T-cell (primary cell): ENCODE results near the gene TMEM163. TPM values are rescaled to one million over a fixed set of nuclear protein-coding genes. Genes with fewer than 3 reads are reported as not detected.
"Not testable (repeated sequence)": the region's sequence is repeated elsewhere in the genome, so short reads cannot be mapped to it uniquely, and the experiment has no call there.

Source experiments
- ATAC-seq, 4 experiments: fragments of 200-7000 bp in 3 of 4; fragments of 150-1000 bp in 1 of 4; cut with Tn5 transposase; replicated peaks in 1 of 4; 1 replicate in 3 of 4; 2 replicates in 1 of 4; pipeline ENCODE4 v1.10.0; 2021; ENCODE audit warnings: moderate library complexity in 3 of 4, mild to moderate bottlenecking in 2 of 4, moderate number of reproducible peaks in 1 of 4
- CTCF ChIA-PET, 2 donors: fragments of 300-600 bp; sonication (Branson Sonifier 250); formaldehyde crosslinking; loops; one replicate each; lab custom pipeline; 2022; ENCODE audit warnings: antibody characterized with exemption in 2 of 2; lab: Charles Lee
- POLR2A ChIA-PET, 2 donors: fragments of 300-600 bp; sonication (Branson Sonifier 250); formaldehyde crosslinking; loops; one replicate each; lab custom pipeline; 2022; ENCODE audit warnings: antibody characterized with exemption in 2 of 2; lab: Charles Lee
- DNase-seq, 35 experiments: peaks; one replicate each; pipeline versions ENCODE4 v3.0.0 to v3.0.0-alpha.2; 2013 to 2023
- H3K27ac ChIP-seq: one replicate; pipeline ENCODE4 v1.5.1; 2013; ENCODE audit warnings: low read length
- H3K27me3 ChIP-seq, 2 experiments: replicated peaks in 1 of 2; 1 replicate in 1 of 2; 2 replicates in 1 of 2; pipeline versions ENCODE4 v1.6.1 to v1.7.0; 2013; ENCODE audit warnings: low read length in 1 of 2, mixed read lengths in 1 of 2; ENCODE audit not compliant: control insufficient read depth in 2 of 2, insufficient read depth in 2 of 2; ENCODE audit errors: extremely low read depth in 1 of 2
- H3K36me3 ChIP-seq, 2 donors: 1 replicate in 1 of 2; 2 replicates in 1 of 2; pipeline versions ENCODE4 v1.6.1 to v1.7.0; 2013; ENCODE audit warnings: low read length in 1 of 2; ENCODE audit not compliant: control insufficient read depth in 2 of 2, insufficient read depth in 1 of 2; ENCODE audit errors: extremely low read depth in 1 of 2
- H3K4me1 ChIP-seq, 2 experiments: 1 replicate in 1 of 2; 2 replicates in 1 of 2; pipeline versions ENCODE4 v1.6.1 to v1.7.0; 2013; ENCODE audit warnings: low read length in 2 of 2, mixed read lengths in 1 of 2; ENCODE audit not compliant: insufficient read depth in 2 of 2, control insufficient read depth in 1 of 2; ENCODE audit errors: extremely low read depth in 1 of 2
- H3K4me3 ChIP-seq, 2 donors: 1 replicate in 1 of 2; 2 replicates in 1 of 2; pipeline versions ENCODE4 v1.5.1 to v1.7.0; 2013; ENCODE audit warnings: mild to moderate bottlenecking in 2 of 2, low read length in 1 of 2, moderate library complexity in 1 of 2; ENCODE audit not compliant: control insufficient read depth in 1 of 2; ENCODE audit errors: extremely low read depth in 1 of 2
- H3K9me3 ChIP-seq: 2 replicates; pipeline ENCODE4 v1.7.0; 2013
- H3K27ac Mint-ChIP-seq, 2 donors: one replicate each; pipeline ENCODE4 v1.8.0; 2020 to 2021; ENCODE audit warnings: mild to moderate bottlenecking in 2 of 2, mixed read lengths in 2 of 2
- H3K27me3 Mint-ChIP-seq, 2 donors: one replicate each; pipeline ENCODE4 v1.8.0; 2021 to 2022; ENCODE audit warnings: mixed read lengths in 2 of 2
- H3K36me3 Mint-ChIP-seq: one replicate; pipeline ENCODE4 v1.8.0; 2021; ENCODE audit warnings: mixed read lengths
- H3K4me1 Mint-ChIP-seq, 3 donors: one replicate each; pipeline ENCODE4 v1.8.0; 2020 to 2022; ENCODE audit warnings: mixed read lengths in 3 of 3, mild to moderate bottlenecking in 1 of 3
- H3K4me3 Mint-ChIP-seq, 3 donors: one replicate each; pipeline ENCODE4 v1.8.0; 2020 to 2022; ENCODE audit warnings: mild to moderate bottlenecking in 3 of 3, mixed read lengths in 3 of 3, moderate library complexity in 3 of 3
- H3K9me3 Mint-ChIP-seq, 3 donors: one replicate each; pipeline ENCODE4 v1.8.0; 2020 to 2022; ENCODE audit warnings: mixed read lengths in 3 of 3
- WGBS: methylation state at CpG from one replicate; pipeline ENCODE4 v1.1.5; 2013; ENCODE audit warnings: missing lambda C conversion rate; ENCODE audit not compliant: insufficient coverage; 5-methylcytosine and 5-hydroxymethylcytosine counted together
- total RNA-seq, 35 experiments: library from RNA in 6 of 35; stranded (reverse) in 6 of 35; fragments of 120-200 nt in 1 of 35; gene quantifications; one replicate each; pipeline versions ENCODE4 v1.2.1 to v1.2.4 and lab custom pipeline; 2013 to 2026

Gene TMEM163
- total RNA-seq, 5 donors from 2014 or later (not counting 1 experiment from before 2014, with no cell fraction given), result 0.18 to 0.73 (median 0.35) TPM

DNA sequence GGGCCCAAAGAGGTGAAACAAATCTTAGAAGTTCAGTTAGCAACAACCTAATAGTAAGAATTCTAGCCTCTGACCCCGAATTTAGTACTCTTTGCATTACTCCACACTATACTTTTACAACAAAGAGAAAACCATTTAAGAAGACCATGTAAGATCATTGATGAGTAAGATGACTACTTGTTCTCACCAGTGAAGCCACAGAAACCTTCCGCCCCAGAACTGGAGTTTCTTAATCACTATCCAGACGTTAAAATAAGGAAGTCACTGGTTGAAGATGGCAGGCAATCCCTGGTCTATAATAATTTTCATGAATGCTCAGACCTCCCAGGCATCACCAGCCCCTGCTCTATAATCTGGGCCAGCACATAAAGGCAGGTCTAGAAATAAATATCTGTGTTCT lies 95.0 kb downstream of the TMEM163 start:
- H3K27me3 ChIP-seq, result no peaks in the 10 kb centered on the region
- peaks cover under 1 to 11% (median 9%) of the 10 kb centered on the region in 3 donors for H3K9me3 Mint-ChIP-seq
- H3K27ac ChIP-seq, result no peak overlapping the region
- H3K4me3 Mint-ChIP-seq, result no peak overlapping the region
- H3K4me1 ChIP-seq, result no peaks in the 10 kb centered on the region
- ATAC-seq (no peak), DNase-seq (no peak)
- ChIA-PET POLR2A (no interaction called here), CTCF (no interaction called here)
- H3K36me3 ChIP-seq, result no peaks in the 10 kb centered on the region
- WGBS, result no CpG with 5 or more reads among the region's 3 CpGs
- peaks cover 0 to 4% of the 10 kb centered on the region in 2 donors for H3K27me3 Mint-ChIP-seq
- no peaks in the 10 kb centered on the region for H3K36me3 Mint-ChIP-seq
- H3K9me3 ChIP-seq, result no peaks in the 10 kb centered on the region
- no peak overlapping the region for H3K4me3 ChIP-seq
- no peak overlapping the region for H3K27ac Mint-ChIP-seq
- no peaks in the 10 kb centered on the region for H3K4me1 Mint-ChIP-seq

DNA sequence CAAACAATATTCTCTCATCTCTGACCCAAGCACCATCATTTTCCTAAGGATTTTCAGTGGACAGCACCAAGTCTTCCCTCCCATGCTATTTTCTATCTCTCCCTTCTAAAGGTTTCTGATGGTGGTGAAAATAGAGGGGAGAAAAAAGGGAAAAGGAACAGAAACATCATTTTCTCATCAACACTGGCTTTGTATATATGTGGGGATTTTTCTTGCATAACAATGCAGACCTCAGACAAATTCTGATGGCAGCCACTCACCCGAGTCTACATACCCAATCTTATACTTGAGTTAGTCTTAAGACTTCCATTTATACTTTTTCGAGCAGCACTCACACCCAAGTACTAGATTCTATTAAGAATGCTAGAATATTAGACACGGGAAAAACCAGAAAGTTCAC lies 95.8 kb downstream of the TMEM163 start:
- no peaks in the 10 kb centered on the region for H3K4me1 ChIP-seq
- no peaks in the 10 kb centered on the region for H3K36me3 Mint-ChIP-seq
- peaks cover 3 to 16% (median 13%) of the 10 kb centered on the region in 3 donors for H3K9me3 Mint-ChIP-seq
- no peaks in the 10 kb centered on the region for H3K27me3 ChIP-seq
- H3K27ac Mint-ChIP-seq, result peak overlapping the region in 1 of 2 donors; percentile 39
- no peaks in the 10 kb centered on the region for H3K36me3 ChIP-seq
- WGBS, result no CpG with 5 or more reads among the region's 3 CpGs
- H3K27ac ChIP-seq, result no peak overlapping the region
- no peaks in the 10 kb centered on the region for H3K9me3 ChIP-seq
- no peak overlapping the region for H3K4me3 ChIP-seq
- ATAC-seq (no peak), DNase-seq (no peak)
- ChIA-PET CTCF (no interaction called here), POLR2A (no interaction called here)
- H3K27me3 Mint-ChIP-seq, result peaks cover 0 to 4% of the 10 kb centered on the region in 2 donors
- H3K4me1 Mint-ChIP-seq, result no peaks in the 10 kb centered on the region
- H3K4me3 Mint-ChIP-seq, result no peak overlapping the region

DNA sequence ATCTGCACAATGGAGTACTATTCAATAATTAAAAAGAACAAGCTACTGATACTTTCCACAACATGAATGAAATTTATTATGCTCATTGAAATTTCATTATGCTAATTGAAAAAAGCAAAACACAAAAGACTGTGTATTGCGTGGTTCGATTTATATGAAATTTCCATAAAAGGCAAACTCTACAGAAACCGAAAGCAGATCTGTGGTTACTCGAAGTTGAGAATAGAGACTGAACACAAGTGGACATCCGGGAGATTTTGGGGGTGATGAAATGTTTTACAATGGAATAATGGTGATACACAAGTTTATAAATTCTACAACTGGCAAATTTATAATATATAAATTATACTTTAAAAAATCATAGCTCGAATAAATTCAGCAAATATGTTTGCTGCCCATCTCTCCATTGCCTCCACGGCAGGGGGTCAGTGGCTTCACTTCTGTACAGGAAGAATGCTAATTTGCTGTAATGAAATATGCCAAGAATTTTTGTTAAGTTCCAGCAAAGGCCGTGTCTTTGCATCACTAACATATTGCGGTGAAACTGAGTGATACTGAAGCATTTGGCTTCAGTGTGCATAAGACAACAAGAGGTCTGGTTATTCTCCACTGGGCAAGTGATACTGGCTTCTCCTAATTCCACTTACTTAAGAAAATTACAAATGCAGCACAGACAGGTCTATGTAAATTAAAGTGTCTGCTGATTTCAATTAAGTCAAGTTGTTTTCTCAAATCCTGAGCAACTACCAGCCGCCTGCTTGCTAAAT lies 96.7 kb downstream of the TMEM163 start:
- Mint-ChIP-seq H3K9me3 (peaks cover 3 to 16% (median 13%) of the 10 kb centered on the region in 3 donors), H3K27me3 (peaks cover 0 to 4% of the 10 kb centered on the region in 2 donors), H3K4me3 (no peak overlapping the region), H3K36me3 (no peaks in the 10 kb centered on the region), H3K27ac (no peak overlapping the region), H3K4me1 (no peaks in the 10 kb centered on the region)
- Histone ChIP-seq H3K4me1 (no peaks in the 10 kb centered on the region), H3K27ac (no peak overlapping the region), H3K36me3 (no peaks in the 10 kb centered on the region), H3K4me3 (no peak overlapping the region), H3K27me3 (no peaks in the 10 kb centered on the region), H3K9me3 (no peaks in the 10 kb centered on the region)
- no peak for ATAC-seq
- peak in 1 of 35 experiments; percentile 29 for DNase-seq
- 100% methylated on average over 1 of the region's 10 CpGs for WGBS
- ChIA-PET CTCF (no interaction called here), POLR2A (no interaction called here)

DNA sequence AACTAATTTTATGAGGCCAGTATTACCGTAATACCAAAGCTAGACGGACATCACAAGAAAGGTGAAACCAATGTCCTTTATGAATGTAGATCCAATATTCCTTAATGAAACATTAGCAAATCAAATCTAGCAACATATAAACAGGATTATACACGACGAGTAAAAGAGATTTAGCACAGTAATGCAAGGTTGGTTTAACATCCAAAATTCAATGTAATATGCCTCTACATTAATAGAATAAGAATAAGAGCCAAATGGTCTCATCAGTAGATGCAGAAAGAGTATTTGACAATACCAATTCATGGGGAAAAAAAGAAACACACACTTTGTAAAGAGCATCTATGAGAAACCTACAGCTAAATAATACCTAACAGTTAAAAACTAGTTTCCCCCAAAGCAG lies 99.5 kb downstream of the TMEM163 start:
- DNase-seq (no peak), ATAC-seq (no peak)
- H3K9me3 Mint-ChIP-seq, result peaks cover 3 to 16% (median 13%) of the 10 kb centered on the region in 3 donors
- Histone ChIP-seq H3K9me3 (no peaks in the 10 kb centered on the region), H3K36me3 (no peaks in the 10 kb centered on the region), H3K27me3 (no peaks in the 10 kb centered on the region), H3K27ac (no peak overlapping the region), H3K4me1 (no peaks in the 10 kb centered on the region), H3K4me3 (no peak overlapping the region)
- H3K27ac Mint-ChIP-seq, result no peak overlapping the region
- peaks cover 0 to 2% of the 10 kb centered on the region in 2 donors for H3K27me3 Mint-ChIP-seq
- H3K4me1 Mint-ChIP-seq, result no peaks in the 10 kb centered on the region
- ChIA-PET CTCF (no interaction called here), POLR2A (no interaction called here)
- H3K36me3 Mint-ChIP-seq, result no peaks in the 10 kb centered on the region
- no peak overlapping the region for H3K4me3 Mint-ChIP-seq
- WGBS, result no CpG with 5 or more reads among the region's 4 CpGs

DNA sequence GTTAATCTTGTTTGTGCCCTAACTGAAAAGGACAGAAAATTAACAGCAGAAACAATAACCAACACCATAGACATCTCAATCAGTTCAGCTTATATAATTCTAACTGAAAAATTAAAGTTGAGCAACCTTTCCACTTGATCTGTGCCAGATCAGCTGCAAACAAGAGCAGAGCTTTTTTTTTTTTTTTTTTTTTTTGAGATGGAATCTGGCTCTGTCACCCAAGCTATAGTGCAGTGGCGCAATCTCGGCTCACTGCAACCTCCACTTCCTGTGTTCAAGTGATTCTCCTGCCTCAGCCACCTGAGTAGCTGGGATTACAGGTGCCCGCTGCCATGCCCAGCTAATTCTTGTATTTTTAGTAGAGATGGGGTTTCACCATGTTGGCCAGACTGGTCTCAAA lies 103.3 kb downstream of the TMEM163 start:
- H3K36me3 ChIP-seq, H3K27ac Mint-ChIP-seq, DNase-seq, H3K4me1 ChIP-seq, H3K36me3 Mint-ChIP-seq, H3K9me3 ChIP-seq, H3K4me3 Mint-ChIP-seq, H3K27me3 Mint-ChIP-seq, H3K27ac ChIP-seq, H3K4me1 Mint-ChIP-seq, ATAC-seq, H3K27me3 ChIP-seq, H3K4me3 ChIP-seq: not testable (repeated sequence)
- H3K9me3 Mint-ChIP-seq, result peaks cover 15 to 44% (median 29%) of the 10 kb centered on the region in 3 donors
- ChIA-PET CTCF (interaction anchor here in 1 of 2 donors (0.7 kb wide), 1 partner anchor 322 kb away, joined by 10 read pairs; no protein-coding TSS in a partner anchor), POLR2A (interaction anchor here in 1 of 2 donors (0.6 kb wide), 1 partner anchor 1881 kb away, joined by 6 read pairs; no protein-coding TSS in a partner anchor)
- 100% methylated on average over 1 of the region's 3 CpGs for WGBS

DNA sequence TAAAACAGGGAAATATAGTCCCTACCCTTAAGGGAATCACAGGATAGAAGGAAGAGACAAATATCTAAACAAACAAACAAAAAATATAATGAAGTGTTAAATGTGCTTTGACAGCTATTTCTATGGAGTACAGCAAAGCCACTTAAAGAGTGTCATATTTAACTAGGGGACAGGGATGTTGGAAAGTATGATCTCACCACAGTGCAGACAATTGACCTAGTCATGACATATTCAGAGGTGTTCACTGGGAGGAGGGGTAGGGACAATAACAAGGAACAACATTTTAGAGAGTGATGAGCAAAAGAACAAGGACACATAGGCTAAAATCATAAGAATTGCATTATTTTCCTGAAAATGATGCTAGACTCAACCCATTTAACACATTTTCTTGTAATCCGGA lies 107.5 kb downstream of the TMEM163 start:
- peaks cover 8% of the 10 kb centered on the region for H3K36me3 Mint-ChIP-seq
- Histone ChIP-seq H3K4me3 (no peak overlapping the region), H3K27me3 (peaks cover 0 to 3% of the 10 kb centered on the region in 2 experiments), H3K9me3 (no peaks in the 10 kb centered on the region), H3K27ac (no peak overlapping the region), H3K36me3 (no peaks in the 10 kb centered on the region), H3K4me1 (no peaks in the 10 kb centered on the region)
- H3K4me3 Mint-ChIP-seq, result no peak overlapping the region
- WGBS, result 80% methylated on average over 1 of the region's 1 CpG
- DNase-seq (no peak), ATAC-seq (no peak)
- ChIA-PET CTCF (no interaction called here), POLR2A (no interaction called here)
- H3K27me3 Mint-ChIP-seq, result peaks cover 0 to 5% of the 10 kb centered on the region in 2 donors
- H3K4me1 Mint-ChIP-seq, result no peaks in the 10 kb centered on the region
- H3K27ac Mint-ChIP-seq, result no peak overlapping the region
- peaks cover 12 to 27% (median 15%) of the 10 kb centered on the region in 3 donors for H3K9me3 Mint-ChIP-seq
